ENCODE measurements around the gene GPR35. TPM values are rescaled to one million over a fixed set of nuclear protein-coding genes. Genes with fewer than 3 reads are reported as not detected.

The GPR35 gene
- total and polyA plus RNA-seq, 10 of the 15 experiments (the other 5 are each of a cell fraction or from before 2014, with no cell fraction given) = 0.14 to 1.6 (median 0.75) TPM; not detected in 3

- TF ChIP-seq NKRF (conservative IDR thresholded peaks at IDR 0.05) = 0 out of 2 replicates have a peak, but pooled peaks have one; percentile 71
- peak; percentile 84; the same call in 1 of the 2 replicates for TF ChIP-seq SPI1 (IDR thresholded peaks at IDR 0.05; ENCODE audit: borderline replicate concordance, insufficient read depth, low read depth, low read length)
- TF ChIP-seq BMI1 (IDR thresholded peaks at IDR 0.05; ENCODE audit: borderline replicate concordance) = no peak
- peak; percentile 97 for TF ChIP-seq POLR2AphosphoS5 (IDR thresholded peaks at IDR 0.05; ENCODE audit: low read length)
- TF ChIP-seq CREM (IDR thresholded peaks at IDR 0.05; ENCODE audit: low read depth) = peak; percentile 94
- TF ChIP-seq GATAD2B (conservative IDR thresholded peaks at IDR 0.05; ENCODE audit: low read depth) = no peak; the same call in 1 of the 2 replicates
- peak; percentile 58 for TF ChIP-seq E4F1 (IDR thresholded peaks at IDR 0.05; ENCODE audit: borderline replicate concordance, partially characterized antibody)
- TF ChIP-seq E2F4 (IDR thresholded peaks at IDR 0.05; ENCODE audit: low read depth, low read length) = no peak
- TF ChIP-seq ZNF592 (IDR thresholded peaks at IDR 0.05) = 0 out of 2 replicates have a peak, but pooled peaks have one; percentile 31
- no peak for TF ChIP-seq ZSCAN29 (IDR thresholded peaks at IDR 0.05)
- 0 out of 2 replicates have a peak, but pooled peaks have one; percentile 19 for TF ChIP-seq NR2F1 (conservative IDR thresholded peaks at IDR 0.05)
- peak; percentile 99 for TF ChIP-seq IKZF1 (conservative IDR thresholded peaks at IDR 0.05)
- no peak for TF ChIP-seq ZNF24 (IDR thresholded peaks at IDR 0.05)
- no peak for TF ChIP-seq ESRRA (IDR thresholded peaks at IDR 0.05; ENCODE audit: low read length)
- no peak for TF ChIP-seq CBX3 (IDR thresholded peaks at IDR 0.05; ENCODE audit: borderline replicate concordance, low read depth)
- peak; percentile 81; the same call in 1 of the 2 replicates for TF ChIP-seq HDGF (IDR thresholded peaks at IDR 0.05)
- no peak; the same call in 1 of the 2 replicates for TF ChIP-seq RCOR1 (conservative IDR thresholded peaks at IDR 0.05; ENCODE audit: low read depth, low read length)
- TF ChIP-seq RAD21 (IDR thresholded peaks at IDR 0.05; ENCODE audit: insufficient read depth, low read depth, low read length) = no peak
- TF ChIP-seq ELK1 (IDR thresholded peaks at IDR 0.05; ENCODE audit: low read depth, low read length) = peak; percentile 85
These were observed 38.9 kb upstream of the GPR35 start, which contains the start of gene CAPN10 (continued) for GRCh38 chr2:240586198-240586918.

All from GM12878 (cell line).